Kasumi-1 (cell line): ENCODE measurements around the gene OR4N5.
"Not testable (repeated sequence)": the region's sequence is repeated elsewhere in the genome, so short reads cannot be mapped to it uniquely, and the experiment has no call there.

ENCODE experiments used
- DNase-seq, 2 experiments: peaks; one replicate each; lab custom pipeline; 2025; lab: John Stamatoyannopoulos, UW

Gene OR4N5

GRCh38 chr14:20138520-20138919 is at the start of gene OR4N5:
Gene OR4N5 (plus strand): TSS chr14:20138820. CDS start chr14:20143736, 4,916 bp downstream.
- DNase-seq = no peak

- DNase-seq = no peak
Measured at GRCh38 chr14:20092050-20092449, 46.6 kb upstream of the OR4N5 start.

DNA sequence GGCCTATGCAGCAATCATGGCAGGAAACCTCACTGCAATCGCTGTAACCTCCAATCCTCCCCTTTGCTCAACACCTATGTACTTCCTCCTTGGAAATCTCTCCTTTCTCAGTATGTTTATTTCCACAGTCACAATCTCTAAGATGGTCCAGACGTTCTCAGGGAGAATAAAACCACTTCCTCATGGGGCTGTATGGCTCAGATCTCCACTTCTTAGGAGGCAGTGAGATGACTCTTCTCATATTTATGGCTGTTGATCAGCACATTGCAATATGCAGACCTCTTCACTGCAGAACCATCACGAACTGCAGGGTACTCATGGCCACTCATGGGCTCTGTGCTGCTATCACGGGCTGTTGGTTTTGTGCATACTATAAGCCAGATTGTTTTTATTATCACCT is 45.2 kb upstream of the OR4N5 start:
- DNase-seq = peak; percentile 79 to 85

DNA sequence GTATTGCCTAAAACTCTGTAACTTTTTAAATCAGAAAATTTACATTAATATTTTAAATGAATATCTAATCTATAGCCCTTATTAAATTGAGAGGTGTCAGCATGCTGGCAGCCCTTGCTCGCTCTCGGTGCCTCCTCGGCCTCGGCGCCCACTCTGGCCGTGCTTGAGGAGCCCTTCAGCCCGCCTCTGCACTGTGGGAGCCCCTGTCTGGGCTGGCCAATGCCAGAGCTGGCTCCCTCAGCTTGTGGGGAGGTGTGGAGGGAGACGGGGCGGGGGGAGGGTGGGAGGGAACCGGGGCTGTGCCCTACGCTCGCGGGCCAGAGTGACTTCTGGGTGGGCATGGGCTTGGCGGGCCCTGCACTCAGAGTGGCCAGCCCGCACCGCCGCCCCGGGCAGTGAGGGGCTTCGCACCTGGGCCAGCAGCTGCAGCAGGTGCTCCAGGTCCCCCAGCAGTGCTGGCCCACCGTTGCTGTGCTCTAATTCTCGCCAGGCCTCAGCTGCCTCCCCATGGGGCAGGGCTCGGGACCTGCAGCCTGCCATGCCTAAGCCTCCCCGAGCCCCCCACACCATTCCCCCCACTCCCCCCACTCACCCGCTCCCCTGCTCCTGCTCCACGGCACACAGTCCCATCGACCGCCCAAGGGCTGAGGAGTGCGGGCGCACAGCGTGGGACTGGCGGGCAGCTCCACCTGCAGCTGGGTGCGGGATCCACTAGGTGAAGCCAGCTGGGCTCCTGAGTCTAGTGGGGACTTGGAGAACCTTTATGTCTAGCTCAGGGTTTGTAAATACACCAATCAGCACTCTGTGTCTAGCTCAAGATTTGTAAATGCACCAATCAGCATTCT is 39.5 kb upstream of the OR4N5 start:
- DNase-seq = not testable (repeated sequence)

GRCh38 chr14:20110438-20110837 is 28.2 kb upstream of the OR4N5 start, which contains the start of gene OR4K17:
Gene OR4K17 (plus strand): TSS chr14:20110739. CDS start chr14:20117500, 6,761 bp downstream.
- DNase-seq = no peak

DNA sequence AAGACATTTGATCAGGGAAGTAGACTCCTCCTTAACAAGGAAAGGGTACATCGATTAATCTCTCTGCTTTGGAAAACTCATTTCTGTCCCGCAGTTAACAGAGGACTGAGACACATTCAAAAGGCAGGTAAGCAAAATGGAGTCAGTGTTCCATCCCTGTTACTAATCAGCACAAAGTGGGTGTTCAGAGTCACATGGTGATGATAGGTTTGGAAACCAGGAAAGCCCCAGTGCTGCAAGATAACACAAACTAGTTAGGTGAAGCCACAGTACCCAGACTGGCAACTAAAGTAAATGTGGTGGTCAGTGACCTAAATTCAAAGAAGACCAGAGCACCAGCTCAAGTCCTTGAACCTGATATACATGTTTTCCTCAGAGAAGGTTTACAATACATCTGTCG is 26.3 kb upstream of the OR4N5 start:
- no peak for DNase-seq

GRCh38 chr14:20116748-20117147 is 21.9 kb upstream of the OR4N5 start:
- no peak for DNase-seq

DNA sequence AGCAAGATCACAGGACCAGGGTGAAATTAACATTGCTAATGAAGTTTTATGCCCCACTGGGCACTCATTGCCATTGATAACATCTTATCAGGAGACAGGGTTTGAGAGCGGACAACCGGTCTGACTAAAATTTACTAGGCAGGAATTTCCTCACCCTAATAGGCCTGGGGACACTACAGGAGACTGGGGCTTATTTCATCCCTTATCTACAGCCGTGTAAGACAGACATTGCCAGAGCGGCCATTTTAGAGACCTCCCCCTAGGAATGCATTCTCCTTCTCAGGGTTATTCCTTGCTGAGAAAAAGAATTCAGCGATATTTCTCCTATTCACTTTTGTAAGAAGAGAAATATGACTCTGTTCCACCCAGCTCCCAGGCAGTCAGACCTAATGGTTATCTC is 19.8 kb upstream of the OR4N5 start:
- no peak for DNase-seq

GRCh38 chr14:20143911-20144310 is 5.3 kb downstream of the OR4N5 start:
- DNase-seq = no peak

DNA sequence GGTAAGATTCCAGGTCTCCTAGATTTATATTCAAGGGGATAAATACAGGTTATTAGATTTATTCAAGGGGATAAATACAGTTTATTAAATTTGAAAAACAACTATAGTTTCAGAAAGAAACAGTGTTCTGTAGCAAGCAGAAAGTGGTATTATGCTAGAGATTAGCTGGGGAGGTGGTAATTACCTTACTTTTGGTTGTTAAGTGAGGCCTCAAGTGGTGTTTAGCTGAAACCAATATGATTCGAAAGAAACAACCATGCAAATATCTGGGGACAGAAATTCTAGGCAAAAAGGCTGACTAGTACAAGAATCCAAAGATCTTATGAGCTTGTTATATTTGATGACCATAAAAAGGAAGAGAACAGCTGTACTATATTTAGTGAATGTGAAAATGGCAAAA is 6.2 kb downstream of the OR4N5 start:
- no peak for DNase-seq

- no peak for DNase-seq
Measured at GRCh38 chr14:20164462-20164861, 25.8 kb downstream of the OR4N5 start.

GRCh38 chr14:20167091-20167490 is 28.5 kb downstream of the OR4N5 start:
- DNase-seq = no peak

- DNase-seq = not testable (repeated sequence)
Measured at GRCh38 chr14:20169852-20170251, 31.2 kb downstream of the OR4N5 start.

DNA sequence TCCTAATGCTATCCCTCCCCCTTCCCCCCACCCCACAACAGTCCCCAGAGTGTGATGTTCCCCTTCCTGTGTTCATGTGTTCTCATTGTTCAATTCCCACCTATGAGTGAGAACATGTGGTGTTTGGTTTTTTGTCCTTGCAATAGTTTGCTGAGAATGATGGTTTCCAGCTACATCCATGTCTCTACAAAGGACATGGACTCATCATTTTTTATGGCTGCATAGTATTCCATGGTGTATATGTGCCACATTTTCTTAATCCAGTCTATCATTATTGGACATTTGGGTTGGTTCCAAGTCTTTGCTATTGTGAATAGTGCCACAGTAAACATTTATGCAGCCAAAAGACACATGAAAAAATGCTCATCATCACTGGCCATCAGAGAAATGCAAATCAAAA is 35.6 kb downstream of the OR4N5 start:
- not testable (repeated sequence) for DNase-seq

DNA sequence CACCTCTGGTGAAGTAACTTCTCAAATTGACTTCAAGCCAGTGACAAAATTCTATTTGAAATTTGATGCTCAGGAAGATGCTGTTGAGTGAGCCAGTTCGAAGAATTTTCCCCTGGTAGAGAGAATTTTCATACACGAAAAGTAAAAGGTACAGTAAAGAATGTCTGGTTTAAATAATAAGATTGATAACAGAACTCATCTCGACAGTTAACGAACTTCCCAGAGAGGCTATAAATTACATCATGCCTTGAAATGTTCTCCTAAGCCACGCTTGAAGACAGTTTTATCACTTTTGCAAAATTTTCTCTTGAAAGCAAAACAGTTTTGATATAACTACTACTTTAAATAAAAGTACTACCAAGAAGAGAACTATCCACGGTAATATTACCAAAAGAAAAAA is 37.7 kb downstream of the OR4N5 start:
- DNase-seq = no peak

GRCh38 chr14:20177433-20177974 is 38.9 kb downstream of the OR4N5 start:
- DNase-seq = no peak

- DNase-seq = peak; percentile 38 to 66
Measured at GRCh38 chr14:20179218-20179617, 40.6 kb downstream of the OR4N5 start.

- no peak for DNase-seq
Measured at GRCh38 chr14:20179880-20180279, 41.3 kb downstream of the OR4N5 start.

- DNase-seq = no peak
Measured at GRCh38 chr14:20180486-20180885, 41.9 kb downstream of the OR4N5 start.

DNA sequence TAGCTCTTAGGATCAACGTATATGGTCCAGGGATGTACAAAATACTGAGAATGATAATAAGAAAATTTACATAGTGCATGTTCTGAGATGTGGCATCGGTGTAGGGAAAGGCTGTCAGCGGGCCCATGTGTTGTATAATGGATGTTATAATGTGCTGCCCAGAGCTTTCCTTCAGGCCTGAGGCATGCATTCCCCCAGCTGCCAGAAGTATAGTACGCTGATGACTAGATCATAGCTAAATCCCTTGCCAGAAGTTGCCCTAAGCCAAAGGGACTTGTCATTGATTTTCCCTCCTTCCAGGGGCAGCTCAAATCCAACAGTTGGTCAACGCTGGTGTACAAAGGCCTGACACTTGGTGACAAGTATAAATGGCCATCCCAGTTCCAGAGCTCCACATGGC is 45.6 kb downstream of the OR4N5 start:
- DNase-seq = no peak

- DNase-seq = no peak
Measured at GRCh38 chr14:20190596-20190995, 52.0 kb downstream of the OR4N5 start, which contains the start of gene OR11G2. Gene OR11G2 (plus strand): TSS chr14:20190896. CDS start chr14:20197438, 6,542 bp downstream.

GRCh38 chr14:20191396-20191795 is 52.8 kb downstream of the OR4N5 start:
- DNase-seq = no peak

GRCh38 chr14:20194101-20194500 is 55.5 kb downstream of the OR4N5 start:
- DNase-seq = no peak
